GM12872 (cell line): Measurements from ENCODE around the gene BOD1L1.

Experiments
- CTCF ChIP-seq: IDR thresholded peaks from 3 replicates; pipeline ENCODE4 v1.5.1; 2011; ENCODE audit warnings: low read depth, mild to moderate bottlenecking, low read length, moderate library complexity; ENCODE audit not compliant: insufficient read depth

BOD1L1 gene

GRCh38 chr4:13627606-13628311, at the start of gene BOD1L1:
BOD1L1 (minus strand) TSS chr4:13627725; CDS start chr4:13627587, 138 bp downstream.
- peak; percentile 59 for TF ChIP-seq CTCF

- no peak for TF ChIP-seq CTCF
Measured at GRCh38 chr4:13674971-13675370, 47.4 kb upstream of the BOD1L1 start.

- TF ChIP-seq CTCF = no peak
Measured at GRCh38 chr4:13673167-13673566, 45.6 kb upstream of the BOD1L1 start.

GRCh38 chr4:13670456-13671160, 43.1 kb upstream of the BOD1L1 start:
- no peak for TF ChIP-seq CTCF

GRCh38 chr4:13665701-13666660, 38.5 kb upstream of the BOD1L1 start:
- no peak for TF ChIP-seq CTCF

GRCh38 chr4:13659341-13660070, 32.0 kb upstream of the BOD1L1 start:
- no peak for TF ChIP-seq CTCF
